GM18499 (cell line): Measurements from ENCODE around the gene KRTAP4-11.
"Not testable (repeated sequence)": the region's sequence is repeated elsewhere in the genome, so short reads cannot be mapped to it uniquely, and the experiment has no call there.

ENCODE experiments used
- ATAC-seq: cut with Tn5 transposase; IDR thresholded peaks from one replicate; pipeline ENCODE4 v1.9.1; 2021; ENCODE audit warnings: moderate number of reproducible peaks; ENCODE audit not compliant: insufficient read depth, unreplicated experiment

The KRTAP4-11 gene

DNA sequence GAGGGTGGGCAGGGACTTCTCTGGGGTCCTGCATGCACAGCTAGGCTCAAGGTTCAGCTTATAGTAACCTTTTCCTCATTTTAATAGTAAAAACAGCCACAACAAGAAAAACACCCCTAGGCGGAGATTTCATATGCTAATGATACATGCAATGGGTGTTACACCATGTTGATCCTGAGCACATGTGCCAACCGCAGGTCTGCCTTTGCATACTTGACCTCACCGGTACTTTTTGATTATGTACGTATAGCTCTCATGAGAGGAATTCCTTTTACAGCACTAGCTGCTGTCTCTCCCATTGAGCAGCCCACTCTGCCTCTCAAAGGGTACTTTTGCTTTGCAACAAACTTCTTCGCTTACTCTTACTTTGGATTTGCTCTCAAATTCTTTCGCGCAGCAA, 22.1 kb downstream of the KRTAP4-11 start:
- no peak for ATAC-seq

DNA sequence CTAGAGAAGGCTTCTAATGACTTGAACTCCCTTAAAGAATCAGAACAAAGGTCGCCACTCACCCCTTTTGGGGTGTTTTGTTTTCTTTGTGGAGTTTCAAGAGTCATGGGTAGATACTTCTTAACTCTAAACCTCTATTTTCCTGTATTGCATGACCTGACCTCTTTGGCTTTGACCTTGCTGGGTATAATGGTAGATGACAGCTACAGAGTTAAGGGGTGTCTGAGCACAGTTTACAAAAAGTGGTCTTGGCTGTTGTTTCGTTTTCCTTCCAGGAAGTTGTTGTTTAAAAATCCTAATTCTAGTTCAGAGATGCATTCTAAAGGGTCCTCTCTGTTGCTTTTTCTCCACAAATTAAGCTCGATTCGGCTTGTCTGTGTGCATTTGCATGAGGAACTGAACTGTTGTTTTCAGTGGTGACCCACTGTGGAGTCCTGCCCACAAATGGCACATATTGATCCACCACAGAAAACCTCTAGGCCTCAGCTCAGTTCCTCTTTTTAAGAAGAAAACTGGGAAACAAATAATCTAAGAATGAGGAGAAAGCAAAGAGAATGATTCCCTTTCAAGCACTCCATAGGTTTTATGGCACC, 29.3 kb downstream of the KRTAP4-11 start:
- ATAC-seq, result not testable (repeated sequence)

DNA sequence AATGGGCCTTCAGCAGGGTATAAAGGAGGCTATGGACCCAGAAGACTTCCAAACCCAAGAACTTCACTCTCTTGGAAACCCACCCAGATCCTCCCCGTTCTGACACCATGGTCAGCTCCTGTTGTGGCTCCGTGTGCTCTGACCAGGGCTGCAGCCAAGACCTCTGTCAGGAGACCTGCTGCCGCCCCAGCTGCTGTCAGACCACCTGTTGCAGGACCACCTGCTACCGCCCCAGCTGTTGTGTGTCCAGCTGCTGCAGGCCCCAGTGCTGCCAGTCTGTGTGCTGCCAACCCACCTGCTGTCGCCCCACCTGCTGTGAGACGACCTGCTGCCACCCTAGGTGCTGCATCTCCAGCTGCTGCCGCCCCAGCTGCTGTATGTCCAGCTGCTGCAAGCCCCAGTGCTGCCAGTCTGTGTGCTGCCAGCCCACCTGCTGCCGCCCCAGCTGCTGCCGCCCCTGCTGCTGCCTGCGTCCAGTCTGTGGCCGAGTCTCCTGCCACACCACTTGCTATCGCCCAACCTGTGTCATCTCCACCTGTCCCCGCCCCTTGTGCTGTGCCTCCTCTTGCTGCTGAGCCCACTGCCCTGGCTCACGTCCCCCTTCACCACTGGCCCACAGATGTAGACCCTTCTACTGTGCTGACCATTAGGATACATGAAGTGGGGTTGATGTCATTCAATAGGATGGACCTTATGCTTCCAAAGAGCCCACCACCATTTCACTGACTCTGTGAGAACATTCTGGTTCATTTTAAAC, 33.9 kb downstream of the KRTAP4-11 start, which contains the start of gene KRTAP4-7:
Gene KRTAP4-7 (plus strand): TSS at position 51 of the 757 bp plus-strand sequence. CDS start 57 bp downstream, at position 108.
- ATAC-seq, result not testable (repeated sequence)

DNA sequence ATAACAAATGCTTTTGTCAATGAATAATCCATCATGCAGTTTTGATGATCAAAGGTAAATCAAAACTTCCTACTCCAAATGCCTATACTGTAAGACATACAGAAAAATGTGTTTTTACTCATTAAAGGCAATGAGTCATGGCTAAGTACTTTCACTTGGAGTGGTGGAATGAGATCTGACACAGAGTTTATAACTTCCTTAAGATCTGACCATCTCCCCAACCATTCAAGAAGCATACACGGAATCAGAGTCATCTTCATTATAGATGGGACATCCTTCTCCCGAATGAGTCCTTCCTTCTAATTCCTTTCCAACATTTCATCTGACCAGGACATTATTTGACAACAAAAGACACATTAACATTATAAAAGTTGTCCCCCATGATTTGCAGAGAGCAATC, 34.7 kb downstream of the KRTAP4-11 start:
- ATAC-seq, result not testable (repeated sequence)

DNA sequence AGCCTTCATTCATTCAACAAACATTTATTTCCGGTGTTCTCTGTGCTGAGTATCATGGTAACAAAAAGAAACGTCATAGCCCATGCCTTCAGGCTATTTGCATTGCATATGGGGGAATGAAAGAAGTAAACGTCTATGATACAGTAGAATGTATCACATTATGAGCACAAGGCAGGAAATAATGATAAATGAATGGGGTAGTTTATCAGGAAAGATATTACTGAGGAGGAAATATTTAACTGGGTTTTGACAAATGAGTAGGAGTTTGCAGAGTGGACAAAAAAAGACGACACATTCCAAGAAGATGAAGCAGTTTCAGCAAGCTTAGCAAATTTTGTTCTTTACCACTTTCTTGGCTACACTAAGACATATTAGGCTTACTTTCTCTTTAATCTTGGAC, 35.5 kb downstream of the KRTAP4-11 start:
- no peak for ATAC-seq

DNA sequence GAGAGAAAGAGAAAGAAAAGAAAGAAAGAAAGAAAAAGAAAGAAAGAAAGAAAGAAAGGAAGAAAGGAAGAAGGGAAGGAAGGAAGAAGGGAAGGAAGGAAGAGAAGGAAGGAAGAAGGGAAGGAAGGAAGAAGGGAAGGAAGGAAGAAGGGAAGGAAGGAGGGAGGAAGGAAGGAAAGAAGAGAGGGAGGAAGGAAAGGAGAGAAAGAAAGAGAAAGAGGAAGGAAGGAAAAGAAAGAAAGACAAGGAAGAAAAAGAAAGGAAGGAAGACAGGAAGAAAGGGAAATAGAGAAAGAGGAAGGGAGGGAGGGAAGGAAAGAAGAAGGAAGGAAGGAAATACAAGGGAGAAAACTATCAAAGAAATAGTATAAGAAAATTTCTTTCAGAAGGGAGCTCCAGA, 41.4 kb downstream of the KRTAP4-11 start:
- ATAC-seq, result no peak

DNA sequence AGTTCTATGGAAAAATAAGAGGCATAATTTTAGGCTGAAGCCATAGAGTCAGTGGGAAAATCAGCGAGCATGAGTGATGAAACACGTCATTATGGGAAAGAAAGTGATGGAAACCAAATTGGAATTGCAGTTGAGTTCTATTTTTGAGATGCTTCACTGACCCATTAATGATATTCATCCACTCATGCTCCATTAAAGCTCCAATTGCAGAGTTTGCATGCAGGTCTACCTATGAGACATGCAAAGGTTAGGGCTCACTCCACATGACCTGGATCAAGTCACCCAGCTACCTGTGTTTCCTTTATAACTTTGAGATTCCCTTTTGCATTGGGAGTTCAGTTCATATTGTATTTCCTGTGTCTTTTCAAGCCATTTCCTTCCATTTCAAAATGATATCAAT, 44.5 kb downstream of the KRTAP4-11 start:
- no peak for ATAC-seq

DNA sequence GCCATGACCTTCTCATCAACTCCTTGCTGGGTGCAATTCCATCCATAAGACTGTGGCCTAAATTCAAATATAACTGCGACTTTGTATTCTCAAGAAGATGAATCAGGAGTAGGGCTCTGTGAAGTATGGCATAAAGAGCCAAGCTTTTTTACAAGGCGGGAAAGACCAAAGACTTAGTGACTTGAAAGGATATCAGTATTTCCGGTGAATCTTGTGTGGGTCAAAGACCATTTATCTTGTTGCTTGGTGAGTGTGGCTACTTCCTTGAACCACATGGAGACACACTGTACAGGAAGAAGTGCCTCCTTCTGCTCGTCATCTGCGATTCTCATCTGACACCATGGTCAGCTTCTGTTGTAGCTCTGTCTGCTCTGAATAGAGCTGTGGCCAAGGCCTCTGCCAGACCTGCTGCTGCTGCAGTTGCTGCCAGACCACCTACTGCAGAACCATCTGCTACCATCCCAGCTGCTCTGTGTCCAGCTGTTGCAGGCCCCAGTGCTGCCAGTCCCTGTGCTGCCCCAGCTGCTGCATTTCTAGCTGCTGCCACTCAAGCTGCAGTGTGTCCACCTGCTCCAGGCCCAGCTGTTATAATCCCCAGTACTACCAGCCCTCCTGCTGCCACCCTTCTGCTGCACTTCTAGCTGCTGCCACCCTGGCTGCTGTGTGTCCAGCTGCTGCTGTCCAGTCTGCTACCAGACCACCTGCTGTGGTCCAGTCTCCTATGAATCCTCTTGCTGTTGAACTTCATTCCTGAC, 46.4 kb downstream of the KRTAP4-11 start:
- no peak for ATAC-seq

DNA sequence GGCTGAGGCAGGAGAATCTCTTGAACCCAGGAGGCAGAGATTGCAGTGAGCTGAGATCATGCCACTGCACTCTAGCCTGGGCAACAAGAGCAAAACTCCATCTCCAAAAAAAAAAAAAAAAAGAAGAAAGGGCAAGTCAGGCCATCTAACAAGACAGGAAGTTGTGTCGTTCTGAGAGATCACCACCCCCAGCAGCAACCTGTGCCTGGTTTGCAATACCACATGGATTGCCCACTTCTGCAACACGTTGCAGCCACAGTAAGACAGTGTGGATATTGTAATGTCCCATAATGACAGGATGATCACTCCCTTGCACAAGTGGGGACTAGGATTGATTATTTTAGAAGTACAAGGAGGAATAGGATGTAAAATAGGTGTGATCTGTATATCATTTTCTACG, 49.1 kb downstream of the KRTAP4-11 start:
- no peak for ATAC-seq

DNA sequence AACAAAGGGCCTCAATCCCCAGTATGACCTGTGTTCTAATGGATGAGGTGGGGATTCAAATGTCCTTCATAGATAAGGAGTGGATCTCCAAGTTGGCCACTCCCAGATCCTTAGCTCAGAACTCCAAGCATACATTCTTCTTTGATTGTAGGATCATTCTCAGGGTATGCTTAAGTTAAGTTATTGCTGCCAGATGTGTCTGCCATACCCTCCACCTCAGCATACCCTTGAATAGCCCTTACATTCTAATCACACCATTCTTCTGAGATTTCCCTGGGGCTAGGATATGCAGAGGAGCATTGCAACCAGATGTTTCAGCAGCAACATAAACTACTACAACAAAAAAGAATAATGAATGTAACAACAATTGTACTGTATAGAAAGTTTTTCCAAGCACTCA, 50.9 kb downstream of the KRTAP4-11 start:
- no peak for ATAC-seq
